Naive thymus-derived CD4-positive, alpha-beta T cell (primary cell): ENCODE measurements around the gene GPT2. TPM values are rescaled to one million over a fixed set of nuclear protein-coding genes. Genes with fewer than 3 reads are reported as not detected.

Experiments used
- ATAC-seq: fragments of 150-1000 bp; cut with Tn5 transposase; 2 replicates; pipeline ENCODE4 v1.10.0; 2021; ENCODE audit warnings: mild to moderate bottlenecking, moderate library complexity
- CTCF ChIA-PET: fragments of 350-600 bp; sonication (Branson Sonifier 250); formaldehyde crosslinking; loops from one replicate; lab custom pipeline; 2021; ENCODE audit warnings: antibody characterized with exemption; lab: Charles Lee
- POLR2A ChIA-PET: fragments of 350-600 bp; sonication (Branson Sonifier 250); formaldehyde crosslinking; loops from one replicate; lab custom pipeline; 2021; ENCODE audit warnings: antibody characterized with exemption, inconsistent platforms; lab: Charles Lee
- DNase-seq, 9 donors: peaks; one replicate each; pipeline versions ENCODE4 v3.0.0 to v3.0.0-alpha.2; 2020 to 2022; ENCODE audit warnings: mixed read lengths in 1 of 9
- H3K27ac ChIP-seq: one replicate; pipeline ENCODE4 v1.7.0; 2013; ENCODE audit warnings: mild to moderate bottlenecking, low read depth, low read length, moderate library complexity
- H3K27me3 ChIP-seq, 2 donors: one replicate each; pipeline ENCODE4 v1.7.0; 2013; ENCODE audit warnings: low read length in 2 of 2, mild to moderate bottlenecking in 2 of 2, moderate library complexity in 2 of 2; ENCODE audit not compliant: control insufficient read depth in 2 of 2, insufficient read depth in 2 of 2
- H3K36me3 ChIP-seq, 3 experiments: 1 replicate in 2 of 3; 2 replicates in 1 of 3; pipeline ENCODE4 v1.7.0; 2013; ENCODE audit warnings: low read length in 3 of 3, mild to moderate bottlenecking in 3 of 3, moderate library complexity in 1 of 3; ENCODE audit not compliant: insufficient read depth in 3 of 3, control insufficient read depth in 2 of 3
- H3K4me1 ChIP-seq, 2 donors: one replicate each; pipeline ENCODE4 v1.7.0; 2013; ENCODE audit warnings: low read length in 2 of 2, mild to moderate bottlenecking in 2 of 2, moderate library complexity in 1 of 2; ENCODE audit not compliant: control insufficient read depth in 2 of 2, insufficient read depth in 2 of 2
- H3K4me3 ChIP-seq: 2 replicates; pipeline ENCODE4 v1.7.0; 2013; ENCODE audit warnings: mild to moderate bottlenecking, low read length
- H3K9me3 ChIP-seq, 3 experiments: 1 replicate in 2 of 3; 2 replicates in 1 of 3; pipeline ENCODE4 v1.7.0; 2013; ENCODE audit warnings: low read length in 3 of 3; ENCODE audit not compliant: control insufficient read depth in 2 of 3
- H3K27ac Mint-ChIP-seq, 9 donors: one replicate each; pipeline ENCODE4 v1.8.0; 2020 to 2022; ENCODE audit warnings: mixed read lengths in 9 of 9, mild to moderate bottlenecking in 8 of 9, moderate library complexity in 5 of 9, inconsistent platforms in 2 of 9
- H3K27me3 Mint-ChIP-seq, 5 donors: one replicate each; pipeline ENCODE4 v1.8.0; 2021 to 2022; ENCODE audit warnings: mixed read lengths in 5 of 5, mild to moderate bottlenecking in 1 of 5
- H3K36me3 Mint-ChIP-seq, 5 donors: one replicate each; pipeline ENCODE4 v1.8.0; 2020 to 2022; ENCODE audit warnings: mixed read lengths in 5 of 5, mild to moderate bottlenecking in 3 of 5, inconsistent platforms in 1 of 5
- H3K4me1 Mint-ChIP-seq, 7 donors: one replicate each; pipeline ENCODE4 v1.8.0; 2020 to 2022; ENCODE audit warnings: mixed read lengths in 7 of 7, mild to moderate bottlenecking in 3 of 7, inconsistent platforms in 1 of 7
- H3K4me3 Mint-ChIP-seq, 10 donors: one replicate each; pipeline ENCODE4 v1.8.0; 2020 to 2022; ENCODE audit warnings: mild to moderate bottlenecking in 10 of 10, mixed read lengths in 10 of 10, moderate library complexity in 6 of 10, inconsistent platforms in 2 of 10
- H3K9me3 Mint-ChIP-seq, 11 donors: one replicate each; pipeline ENCODE4 v1.8.0; 2020 to 2022; ENCODE audit warnings: mixed read lengths in 11 of 11, mild to moderate bottlenecking in 4 of 11, inconsistent platforms in 1 of 11, moderate library complexity in 1 of 11
- intact Hi-C, 2 donors: fragments of 100-400 bp; cut with micrococcal nuclease; formaldehyde crosslinking; loops; one replicate each; pipeline ENCODE4 v1.15.1; 2023
- polyA plus RNA-seq, 2 donors: library from polyadenylated mRNA; unstranded; fragments of 300-500 nt; fragmentation: Illumina TruSeq; gene quantifications; one replicate each; pipeline ENCODE4 v1.2.3, GENCODE V29; 2021
- total RNA-seq, 6 experiments: library from RNA in 5 of 6; stranded (reverse) in 5 of 6; gene quantifications; 1 replicate in 5 of 6; 2 replicates in 1 of 6; pipeline ENCODE4 v1.2.3 and lab custom pipeline; 2021 to 2026

The GPT2 gene
- total and polyA plus RNA-seq, 7 experiments from 2014 or later: 0.40 to 7.7 (median 0.64) TPM

- Histone ChIP-seq H3K4me1 (no peaks in the 10 kb centered on the region), H3K4me3 (no peak overlapping the region), H3K36me3 (no peaks in the 10 kb centered on the region), H3K27me3 (no peaks in the 10 kb centered on the region), H3K9me3 (no peaks in the 10 kb centered on the region), H3K27ac (no peak overlapping the region)
- ATAC-seq (no peak), DNase-seq (no peak)
- H3K27me3 Mint-ChIP-seq: peaks cover 0 to 4% (median 0%) of the 10 kb centered on the region in 5 donors
- intact Hi-C loops: no loop called here
- H3K4me1 Mint-ChIP-seq: peaks cover 0 to 3% (median 0%) of the 10 kb centered on the region in 7 donors
- no peak overlapping the region for H3K27ac Mint-ChIP-seq
- H3K36me3 Mint-ChIP-seq: no peaks in the 10 kb centered on the region
- H3K9me3 Mint-ChIP-seq: no peaks in the 10 kb centered on the region
- no peak overlapping the region for H3K4me3 Mint-ChIP-seq
- POLR2A ChIA-PET: no interaction called here
- CTCF ChIA-PET: no interaction called here
These were observed 11.5 kb downstream of the GPT2 start for GRCh38 chr16:46895399-46896313.

- intact Hi-C loops: no loop called here
- Histone ChIP-seq H3K27me3 (no peaks in the 10 kb centered on the region), H3K36me3 (no peaks in the 10 kb centered on the region), H3K27ac (no peak overlapping the region), H3K9me3 (no peaks in the 10 kb centered on the region), H3K4me1 (no peaks in the 10 kb centered on the region), H3K4me3 (no peak overlapping the region)
- DNase-seq: no peak
- Mint-ChIP-seq H3K9me3 (no peaks in the 10 kb centered on the region), H3K4me3 (no peak overlapping the region), H3K36me3 (no peaks in the 10 kb centered on the region), H3K27me3 (peaks cover 0 to 4% (median 0%) of the 10 kb centered on the region in 5 donors), H3K27ac (no peak overlapping the region), H3K4me1 (peaks cover 0 to 3% (median 0%) of the 10 kb centered on the region in 7 donors)
- ATAC-seq: no peak
- ChIA-PET POLR2A (no interaction called here), CTCF (no interaction called here)
These were observed 12.3 kb downstream of the GPT2 start for GRCh38 chr16:46896314-46896968.

GRCh38 chr16:46897471-46897870, 13.3 kb downstream of the GPT2 start:
- Histone ChIP-seq H3K4me3 (no peak overlapping the region), H3K27me3 (no peaks in the 10 kb centered on the region), H3K9me3 (no peaks in the 10 kb centered on the region), H3K4me1 (no peaks in the 10 kb centered on the region), H3K36me3 (no peaks in the 10 kb centered on the region), H3K27ac (no peak overlapping the region)
- no peak overlapping the region for H3K27ac Mint-ChIP-seq
- no peaks in the 10 kb centered on the region for H3K36me3 Mint-ChIP-seq
- H3K4me3 Mint-ChIP-seq: no peak overlapping the region
- ChIA-PET CTCF (no interaction called here), POLR2A (no interaction called here)
- intact Hi-C loops: no loop called here
- no peaks in the 10 kb centered on the region for H3K9me3 Mint-ChIP-seq
- ATAC-seq (no peak), DNase-seq (no peak)
- peaks cover 0 to 3% (median 0%) of the 10 kb centered on the region in 7 donors for H3K4me1 Mint-ChIP-seq
- peaks cover 0 to 4% (median 0%) of the 10 kb centered on the region in 5 donors for H3K27me3 Mint-ChIP-seq

- H3K4me3 Mint-ChIP-seq: no peak overlapping the region
- ChIA-PET CTCF (no interaction called here), POLR2A (no interaction called here)
- H3K9me3 ChIP-seq: no peaks in the 10 kb centered on the region
- no peak for DNase-seq
- H3K27me3 Mint-ChIP-seq: peaks cover 0 to 4% (median 0%) of the 10 kb centered on the region in 5 donors
- intact Hi-C loops: no loop called here
- ATAC-seq: no peak
- H3K9me3 Mint-ChIP-seq: no peaks in the 10 kb centered on the region
- H3K4me1 Mint-ChIP-seq: peaks cover 0 to 3% (median 0%) of the 10 kb centered on the region in 7 donors
- H3K4me1 ChIP-seq: no peaks in the 10 kb centered on the region
- H3K36me3 Mint-ChIP-seq: no peaks in the 10 kb centered on the region
- no peak overlapping the region for H3K27ac ChIP-seq
- H3K4me3 ChIP-seq: no peak overlapping the region
- H3K27ac Mint-ChIP-seq: no peak overlapping the region
- H3K36me3 ChIP-seq: no peaks in the 10 kb centered on the region
- H3K27me3 ChIP-seq: no peaks in the 10 kb centered on the region
These were observed 13.8 kb downstream of the GPT2 start for GRCh38 chr16:46898006-46898405.

GRCh38 chr16:46899443-46900143, 15.4 kb downstream of the GPT2 start:
- peak; percentile 62 for ATAC-seq
- intact Hi-C loops: no loop called here
- Histone ChIP-seq H3K36me3 (no peaks in the 10 kb centered on the region), H3K27ac (no peak overlapping the region), H3K27me3 (no peaks in the 10 kb centered on the region), H3K4me3 (no peak overlapping the region), H3K9me3 (no peaks in the 10 kb centered on the region), H3K4me1 (no peaks in the 10 kb centered on the region)
- H3K36me3 Mint-ChIP-seq: no peaks in the 10 kb centered on the region
- H3K9me3 Mint-ChIP-seq: no peaks in the 10 kb centered on the region
- no peak for DNase-seq
- peaks cover 0 to 4% (median 0%) of the 10 kb centered on the region in 5 donors for H3K27me3 Mint-ChIP-seq
- no peak overlapping the region for H3K4me3 Mint-ChIP-seq
- ChIA-PET POLR2A (no interaction called here), CTCF (no interaction called here)
- peaks cover 0 to 3% (median 0%) of the 10 kb centered on the region in 7 donors for H3K4me1 Mint-ChIP-seq
- no peak overlapping the region for H3K27ac Mint-ChIP-seq

- ATAC-seq (no peak), DNase-seq (no peak)
- Histone ChIP-seq H3K4me3 (no peak overlapping the region), H3K9me3 (no peaks in the 10 kb centered on the region), H3K36me3 (no peaks in the 10 kb centered on the region), H3K27ac (no peak overlapping the region), H3K4me1 (no peaks in the 10 kb centered on the region), H3K27me3 (no peaks in the 10 kb centered on the region)
- intact Hi-C loops: no loop called here
- no peak overlapping the region for H3K27ac Mint-ChIP-seq
- no peaks in the 10 kb centered on the region for H3K36me3 Mint-ChIP-seq
- H3K4me1 Mint-ChIP-seq: peaks cover 0 to 3% (median 0%) of the 10 kb centered on the region in 7 donors
- CTCF ChIA-PET: no interaction called here
- H3K9me3 Mint-ChIP-seq: no peaks in the 10 kb centered on the region
- POLR2A ChIA-PET: no interaction called here
- peaks cover 0 to 4% (median 0%) of the 10 kb centered on the region in 5 donors for H3K27me3 Mint-ChIP-seq
- no peak overlapping the region for H3K4me3 Mint-ChIP-seq
These were observed 16.5 kb downstream of the GPT2 start for GRCh38 chr16:46900455-46901235.
